H1 (cell line): ENCODE results near the gene BCL2L12. TPM values are rescaled to one million over a fixed set of nuclear protein-coding genes. Genes with fewer than 3 reads are reported as not detected.

Experiments
- BCL11A ChIP-seq, 2 experiments: IDR thresholded peaks; one replicate each; pipeline ENCODE4 v1.6.1; 2011; ENCODE audit warnings: low read depth in 2 of 2, low read length in 2 of 2, mild to moderate bottlenecking in 2 of 2
- CBX5 ChIP-seq: fragments of 300-800, 300-1000 bp; sonication (generic); IDR thresholded peaks from 2 replicates; pipeline ENCODE4 v1.7.1; 2016; ENCODE audit warnings: antibody characterized with exemption, low read length, low read depth
- CEBPB ChIP-seq: IDR thresholded peaks from 2 replicates; pipeline ENCODE4 v1.6.1; 2012; ENCODE audit warnings: low read depth, low read length
- CHD1 ChIP-seq: IDR thresholded peaks from 2 replicates; pipeline ENCODE4 v1.6.1; 2012; ENCODE audit warnings: low read depth, low read length, improper control_type of control experiment
- GTF2F1 ChIP-seq: IDR thresholded peaks from 2 replicates; pipeline ENCODE4 v1.6.1; 2012; ENCODE audit warnings: low read depth, low read length, improper control_type of control experiment, borderline replicate concordance
- HDAC2 ChIP-seq, 2 experiments: fragments of 300-600 bp in 1 of 2; sonication (generic) in 1 of 2; IDR thresholded peaks; 2 replicates each; pipeline ENCODE4 v1.6.1; 2011 to 2012; ENCODE audit warnings: low read depth in 2 of 2, low read length in 2 of 2, mild to moderate bottlenecking in 2 of 2, moderate library complexity in 2 of 2, borderline replicate concordance in 1 of 2, inconsistent platforms in 1 of 2
- KDM1A ChIP-seq: fragments of 200-600, 300-600 bp; sonication (generic); IDR thresholded peaks from 2 replicates; pipeline ENCODE4 v1.7.1; 2016; ENCODE audit warnings: mild to moderate bottlenecking, low read length, borderline replicate concordance
- KDM5A ChIP-seq: fragments of 200-600 bp; IDR thresholded peaks from 2 replicates; pipeline ENCODE4 v1.7.1; 2012; ENCODE audit warnings: mild to moderate bottlenecking, low read length, inconsistent platforms, mixed read lengths
- POLR2A ChIP-seq, 2 experiments: IDR thresholded peaks; 1 replicate in 1 of 2; 2 replicates in 1 of 2; pipeline ENCODE4 v1.6.1; 2011; ENCODE audit warnings: low read depth in 2 of 2, low read length in 2 of 2, mild to moderate bottlenecking in 2 of 2; ENCODE audit errors: control extremely low read depth in 1 of 2
- POLR2AphosphoS5 ChIP-seq: IDR thresholded peaks from 2 replicates; pipeline ENCODE4 v1.6.1; 2011; ENCODE audit warnings: low read depth, low read length
- RFX5 ChIP-seq: IDR thresholded peaks from 2 replicates; pipeline ENCODE4 v1.6.1; 2011; ENCODE audit warnings: low read depth, low read length, improper control_type of control experiment, borderline replicate concordance
- SIN3A ChIP-seq, 2 experiments: IDR thresholded peaks in 1 of 2; conservative IDR thresholded peaks in 1 of 2; 2 replicates each; pipeline ENCODE4 v1.6.1; 2011 to 2012; ENCODE audit warnings: low read length in 2 of 2, improper control_type of control experiment in 1 of 2, low read depth in 1 of 2, mild to moderate bottlenecking in 1 of 2
- SIRT6 ChIP-seq: IDR thresholded peaks from one replicate; pipeline ENCODE4 v1.7.1; 2012; ENCODE audit warnings: low read length, inconsistent platforms
- SUZ12 ChIP-seq: fragments of 200-600 bp; sonication (generic); IDR thresholded peaks from 2 replicates; pipeline ENCODE4 v1.6.1; 2012; ENCODE audit warnings: mild to moderate bottlenecking, inconsistent platforms, low read length, moderate library complexity, mixed read lengths
- TAF7 ChIP-seq: optimal IDR thresholded peaks from 2 replicates; pipeline ENCODE3; 2011; ENCODE audit warnings: low read depth, mild to moderate bottlenecking, inconsistent platforms, low read length, moderate library complexity, borderline replicate concordance
- TBP ChIP-seq: IDR thresholded peaks from 2 replicates; pipeline ENCODE4 v1.6.1; 2011; ENCODE audit warnings: low read depth, low read length, improper control_type of control experiment
- TEAD4 ChIP-seq: IDR thresholded peaks from 2 replicates; pipeline ENCODE4 v1.6.1; 2012; ENCODE audit warnings: low read depth, low read length, inconsistent platforms, mixed read lengths
- YY1 ChIP-seq: IDR thresholded peaks from 2 replicates; pipeline ENCODE4 v1.6.1; 2011; ENCODE audit warnings: low read depth, mild to moderate bottlenecking, low read length
- ZNF274 ChIP-seq: IDR thresholded peaks from 2 replicates; pipeline ENCODE4 v1.7.0; 2012; ENCODE audit warnings: low read length, borderline replicate concordance; ENCODE audit errors: extremely low read depth
- polyA plus RNA-seq, 7 experiments: library from polyadenylated mRNA; depleted of rRNA in 3 of 7; stranded (reverse) in 5 of 7; unstranded in 2 of 7; fragments of >200 nt in 5 of 7; fragments of 200-250 nt in 2 of 7; gene quantifications; 1 replicate in 5 of 7; 2 replicates in 1 of 7; 4 replicates in 1 of 7; pipeline versions ENCODE4 v1.2.1 to v1.2.3, GENCODE V29; 2011 to 2013; ENCODE audit warnings: missing spikeins in 2 of 7, mixed read lengths in 2 of 7
- total RNA-seq: library from RNA; stranded (reverse); fragmentation: NEBNext Ultra II Directional; extraction: Animal tissue kit (Norgen Biotek cat#: 25700); gene quantifications from 2 replicates; pipeline ENCODE4 v1.2.1, GENCODE V29; 2021
- TF ChIP-seq, protein P1 (sequence below): IDR thresholded peaks from 2 replicates; pipeline ENCODE4 v1.6.1; 2012; ENCODE audit warnings: inconsistent platforms

Gene BCL2L12
- total and polyA plus RNA-seq, 2 of the 8 experiments (the other 6 are each of a cell fraction or from before 2014, with no cell fraction given): 126 to 209 TPM

GRCh38 chr19:49684251-49684982, 18.7 kb downstream of the BCL2L12 start (continued):
- no peak for TF ChIP-seq KDM5A
- no peak for TF ChIP-seq CEBPB
- no peak for TF ChIP-seq CHD1
- peak; percentile 32; the same call in 1 of the 2 replicates for TF ChIP-seq POLR2AphosphoS5
- TF ChIP-seq TEAD4: no peak
- no peak for TF ChIP-seq TAF7
- TF ChIP-seq SIN3A (conservative IDR thresholded peaks at IDR 0.05 in 1 of 2, IDR thresholded peaks at IDR 0.05 in 1 of 2; ENCODE audit: low read depth in 1 of 2, low read length in 2 of 2): no peak
- no peak for TF ChIP-seq HDAC2 (IDR thresholded peaks at IDR 0.05; ENCODE audit: borderline replicate concordance in 1 of 2, low read depth in 2 of 2, low read length in 2 of 2)
- TF ChIP-seq SUZ12: no peak
- TF ChIP-seq BCL11A (IDR thresholded peaks at IDR 0.05; ENCODE audit: low read depth in 2 of 2, low read length in 2 of 2): no peak
- TF ChIP-seq CBX5: no peak
- TF ChIP-seq YY1: no peak
- no peak for TF ChIP-seq ZNF274
- TF ChIP-seq, protein P1, sequence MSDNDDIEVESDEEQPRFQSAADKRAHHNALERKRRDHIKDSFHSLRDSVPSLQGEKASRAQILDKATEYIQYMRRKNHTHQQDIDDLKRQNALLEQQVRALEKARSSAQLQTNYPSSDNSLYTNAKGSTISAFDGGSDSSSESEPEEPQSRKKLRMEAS: 0 out of 2 replicates have a peak, but pooled peaks have one; percentile 19
- 0 out of 2 replicates have a peak, but pooled peaks have one; percentile 32 for TF ChIP-seq GTF2F1
- TF ChIP-seq TBP: no peak
- TF ChIP-seq SIRT6: no peak
- TF ChIP-seq POLR2A (IDR thresholded peaks at IDR 0.05; ENCODE audit: control extremely low read depth in 1 of 2, low read depth in 2 of 2, low read length in 2 of 2): peak in 1 of 2 experiments; percentile 68; a peak in 2 of 3 replicates
- TF ChIP-seq RFX5: no peak
- TF ChIP-seq KDM1A: no peak
